Stimulated activated CD4-positive, alpha-beta T cell treated with anti-CD3 and anti-CD28 coated beads, Interleukin-15, amount 100 ng/mL, for 1 hour (primary cell): ENCODE data around the gene ANKS1A.

ENCODE experiments used
- DNase-seq, 2 donors: peaks; one replicate each; pipeline ENCODE4 v3.0.0-alpha.2; 2020; ENCODE audit warnings: low read depth in 1 of 2, low spot score in 1 of 2

The ANKS1A gene

DNA sequence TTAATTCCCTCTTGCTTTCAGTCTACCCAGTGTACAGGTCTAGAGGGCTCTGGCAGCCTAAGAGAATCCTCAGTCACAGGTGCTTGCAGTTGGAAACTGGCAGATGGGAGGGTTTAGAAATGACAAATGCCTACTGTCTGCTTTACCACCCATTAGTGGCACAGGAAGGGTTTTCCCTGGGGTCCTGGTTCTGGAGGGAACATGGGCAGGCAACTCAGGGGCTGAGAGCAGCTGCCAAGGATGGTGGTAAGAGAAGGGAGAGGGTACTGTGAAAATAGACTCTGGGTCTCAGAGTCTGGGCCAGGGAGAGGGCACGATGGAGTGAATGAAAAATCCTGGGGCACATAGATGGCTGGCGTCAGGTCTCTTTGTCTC, 148.6 kb downstream of the ANKS1A start:
- no peak for DNase-seq

GRCh38 chr6:35038076-35038475, 149.0 kb downstream of the ANKS1A start:
- DNase-seq = no peak

- no peak for DNase-seq
These were observed 151.3 kb downstream of the ANKS1A start for GRCh38 chr6:35040398-35040797.

- DNase-seq = no peak
These were observed 152.2 kb downstream of the ANKS1A start for GRCh38 chr6:35041086-35041861.

- no peak for DNase-seq
These were observed 153.2 kb downstream of the ANKS1A start for GRCh38 chr6:35042031-35042815.

- DNase-seq = no peak
These were observed 154.5 kb downstream of the ANKS1A start for GRCh38 chr6:35043381-35044130.

- no peak for DNase-seq
These were observed 155.2 kb downstream of the ANKS1A start for GRCh38 chr6:35044145-35044745.

DNA sequence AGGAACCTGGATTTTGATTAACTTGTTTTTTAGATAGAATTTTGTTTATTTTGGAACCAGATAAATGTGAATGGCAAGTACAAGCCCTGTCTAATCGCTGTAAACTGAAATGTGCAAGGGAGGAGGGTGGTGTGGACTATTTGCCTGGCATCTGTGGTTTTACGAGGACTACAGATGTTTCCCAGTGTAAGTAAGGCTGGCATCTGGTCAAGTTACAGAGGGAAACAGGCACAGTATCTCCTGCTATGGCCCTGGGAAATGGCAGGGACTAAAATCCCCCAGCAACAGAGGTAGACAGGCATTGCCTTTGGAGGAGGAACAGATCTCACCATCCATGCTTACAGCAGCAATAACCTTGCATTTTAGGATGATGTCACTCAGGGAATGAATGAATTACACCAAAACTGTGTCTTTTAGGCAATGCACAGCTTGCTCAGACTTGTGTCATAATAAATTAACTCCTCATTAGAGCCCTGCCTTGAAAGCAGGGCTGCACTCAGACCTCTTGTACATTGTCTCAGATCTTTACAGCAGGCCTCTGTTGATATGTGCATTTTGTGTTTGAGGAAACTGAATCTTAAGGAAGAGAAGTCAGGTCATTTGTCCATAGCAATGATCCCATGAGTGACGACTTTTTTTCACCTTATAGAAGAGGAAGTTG, 155.8 kb downstream of the ANKS1A start:
- DNase-seq = no peak

- no peak for DNase-seq
These were observed 157.0 kb downstream of the ANKS1A start for GRCh38 chr6:35046103-35046502.

- no peak for DNase-seq
These were observed 157.8 kb downstream of the ANKS1A start for GRCh38 chr6:35046862-35047261.

- DNase-seq = no peak
These were observed 158.4 kb downstream of the ANKS1A start for GRCh38 chr6:35047265-35048011.

GRCh38 chr6:35048031-35048613, 159.1 kb downstream of the ANKS1A start:
- DNase-seq = no peak

DNA sequence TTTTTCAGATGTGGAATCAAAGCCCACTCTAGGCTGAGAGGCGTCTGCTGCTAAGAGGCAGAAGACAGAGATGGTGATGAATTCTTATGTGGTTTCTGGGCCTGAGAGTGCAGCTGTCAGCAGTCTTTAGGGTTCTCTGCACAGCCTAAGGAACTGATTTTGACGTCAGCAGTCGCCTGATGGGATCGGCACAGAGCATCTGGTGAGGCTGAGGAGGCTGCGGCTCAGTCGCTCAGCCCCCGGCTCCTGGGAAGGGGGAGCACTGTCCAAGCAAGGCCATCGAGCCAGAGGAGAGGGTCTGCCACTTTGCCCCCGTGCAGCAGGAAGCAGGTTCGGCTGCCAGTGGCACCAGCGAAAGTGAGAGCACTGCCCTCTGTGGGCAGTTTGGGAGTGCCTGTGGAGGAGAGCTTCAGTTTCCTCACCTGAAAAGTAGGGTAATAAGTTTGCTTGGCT, 159.6 kb downstream of the ANKS1A start:
- no peak for DNase-seq

- no peak for DNase-seq
These were observed 160.2 kb downstream of the ANKS1A start for GRCh38 chr6:35049156-35049735.

GRCh38 chr6:35049900-35050756, 161.1 kb downstream of the ANKS1A start:
- DNase-seq = no peak

DNA sequence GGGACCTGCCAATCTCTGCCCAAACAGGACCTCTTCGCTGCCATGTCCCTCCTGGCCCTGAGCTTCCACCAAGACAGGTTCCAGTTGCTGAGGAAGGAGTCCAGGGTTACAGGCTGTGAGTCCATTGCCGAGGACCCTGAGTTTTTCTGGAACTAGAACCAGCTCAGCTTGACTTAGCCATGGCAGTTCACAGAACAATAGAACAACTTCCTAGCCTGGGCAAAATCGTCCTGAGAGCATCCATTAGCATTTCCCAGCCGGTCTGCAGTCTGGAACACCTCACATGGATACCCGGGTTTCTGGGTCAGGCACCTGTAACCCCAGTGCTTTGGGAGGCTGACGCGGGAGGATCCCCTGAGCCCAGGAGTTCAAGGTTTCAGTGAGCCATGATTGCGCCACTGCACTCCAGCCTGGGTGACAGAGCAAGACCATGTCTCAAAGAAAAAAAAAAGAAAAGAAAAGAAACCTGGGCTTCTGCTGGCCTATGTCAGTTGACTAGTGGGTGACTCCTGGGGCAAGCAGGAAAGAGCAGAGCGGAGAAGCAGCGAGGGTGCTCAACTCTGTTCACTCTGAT, 161.8 kb downstream of the ANKS1A start:
- no peak for DNase-seq

- no peak for DNase-seq
These were observed 162.3 kb downstream of the ANKS1A start for GRCh38 chr6:35051396-35051795.

- DNase-seq = no peak
These were observed 163.0 kb downstream of the ANKS1A start for GRCh38 chr6:35051997-35052583.
